HEK293 (cell line): ENCODE data around the gene RXRG.

Experiments used
- FEZF1 ChIP-seq: fragments of 450-650 bp; formaldehyde crosslinking; IDR thresholded peaks from 2 replicates; pipeline ENCODE4 v1.5.1; 2016; ENCODE audit warnings: missing biosample characterization, missing genetic modification characterization
- MEIS1 ChIP-seq: sonication (generic); formaldehyde crosslinking; IDR thresholded peaks from 2 replicates; pipeline ENCODE4 v1.8.1; 2022; ENCODE audit warnings: missing genetic modification reagents, mild to moderate bottlenecking, borderline replicate concordance
- ZNF112 ChIP-seq: fragments of 450-650 bp; formaldehyde crosslinking; IDR thresholded peaks from 2 replicates; pipeline ENCODE4 v1.5.0; 2017; ENCODE audit warnings: missing biosample characterization, missing genetic modification characterization
- ZNF132 ChIP-seq: fragments of 450-650 bp; formaldehyde crosslinking; IDR thresholded peaks from 2 replicates; pipeline ENCODE4 v1.5.1; 2017; ENCODE audit warnings: missing biosample characterization, missing genetic modification characterization, borderline replicate concordance
- ZNF366 ChIP-seq: fragments of 450-650 bp; formaldehyde crosslinking; conservative IDR thresholded peaks from 2 replicates; pipeline ENCODE4 v1.5.1; 2016; ENCODE audit warnings: missing biosample characterization, missing genetic modification characterization
- ZNF747 ChIP-seq: fragments of 450-650 bp; formaldehyde crosslinking; IDR thresholded peaks from 2 replicates; pipeline ENCODE4 v1.5.1; 2016; ENCODE audit warnings: missing biosample characterization, missing genetic modification characterization
- TF ChIP-seq, protein P1 (sequence below): fragments of 450-650 bp; formaldehyde crosslinking; IDR thresholded peaks from 2 replicates; pipeline ENCODE4 v1.5.1; 2016; ENCODE audit warnings: missing biosample characterization, missing genetic modification characterization
- TF ChIP-seq, protein P2 (sequence below): fragments of 450-650 bp; formaldehyde crosslinking; conservative IDR thresholded peaks from 2 replicates; pipeline ENCODE4 v1.5.1; 2016; ENCODE audit warnings: low read depth, missing biosample characterization, missing genetic modification characterization
- TF ChIP-seq, protein P3 (sequence below): fragments of 450-650 bp; IDR thresholded peaks from 2 replicates; pipeline ENCODE4 v1.5.1; 2018; ENCODE audit warnings: missing biosample characterization, mild to moderate bottlenecking, missing genetic modification characterization
- TF ChIP-seq, protein P4 (sequence below): fragments of 450-650 bp; formaldehyde crosslinking; IDR thresholded peaks from 2 replicates; pipeline ENCODE4 v1.5.1; 2016; ENCODE audit warnings: missing biosample characterization, missing genetic modification characterization
- TF ChIP-seq, protein P5 (sequence below): sonication (generic); formaldehyde crosslinking; IDR thresholded peaks from 2 replicates; pipeline ENCODE4 v1.8.1; 2022; ENCODE audit warnings: mild to moderate bottlenecking, moderate library complexity, missing genetic modification reagents
- TF ChIP-seq, protein P6 (sequence below): fragments of 450-650 bp; formaldehyde crosslinking; IDR thresholded peaks from 2 replicates; pipeline ENCODE4 v1.5.1; 2016; ENCODE audit warnings: missing biosample characterization, missing genetic modification characterization
- TF ChIP-seq, protein P7 (sequence below): fragments of 450-650 bp; formaldehyde crosslinking; IDR thresholded peaks from 2 replicates; pipeline ENCODE4 v1.5.1; 2016; ENCODE audit warnings: missing biosample characterization, missing genetic modification characterization

Gene RXRG

DNA sequence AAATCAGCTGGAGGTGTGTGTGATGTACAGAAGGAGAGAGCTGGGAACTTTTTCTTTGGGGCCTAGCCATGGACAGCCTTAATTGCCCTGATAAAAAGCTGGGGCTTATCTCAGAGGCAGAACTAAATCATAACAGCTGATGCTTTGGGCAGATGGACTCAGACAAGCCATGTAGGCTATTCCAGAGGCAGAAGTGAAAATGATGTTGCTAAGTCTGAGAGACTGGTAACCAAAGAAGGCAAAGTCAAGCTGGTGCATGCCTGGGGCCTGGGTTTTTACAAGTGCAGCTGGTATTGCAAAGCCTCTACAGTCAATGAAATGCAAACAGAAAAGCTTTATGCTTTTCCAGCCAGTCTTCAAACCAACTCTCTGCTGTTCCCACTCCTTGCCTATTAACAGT, 49.4 kb downstream of the RXRG start (continued):
- TF ChIP-seq FEZF1 (tag by site-specific recombination) (peak; percentile 86), ZNF132 (no peak), MEIS1 (no peak), ZNF366 (tag by site-specific recombination) (no peak), ZNF112 (tag by site-specific recombination) (no peak), ZNF747 (tag by site-specific recombination) (no peak)
- TF ChIP-seq, protein P1, sequence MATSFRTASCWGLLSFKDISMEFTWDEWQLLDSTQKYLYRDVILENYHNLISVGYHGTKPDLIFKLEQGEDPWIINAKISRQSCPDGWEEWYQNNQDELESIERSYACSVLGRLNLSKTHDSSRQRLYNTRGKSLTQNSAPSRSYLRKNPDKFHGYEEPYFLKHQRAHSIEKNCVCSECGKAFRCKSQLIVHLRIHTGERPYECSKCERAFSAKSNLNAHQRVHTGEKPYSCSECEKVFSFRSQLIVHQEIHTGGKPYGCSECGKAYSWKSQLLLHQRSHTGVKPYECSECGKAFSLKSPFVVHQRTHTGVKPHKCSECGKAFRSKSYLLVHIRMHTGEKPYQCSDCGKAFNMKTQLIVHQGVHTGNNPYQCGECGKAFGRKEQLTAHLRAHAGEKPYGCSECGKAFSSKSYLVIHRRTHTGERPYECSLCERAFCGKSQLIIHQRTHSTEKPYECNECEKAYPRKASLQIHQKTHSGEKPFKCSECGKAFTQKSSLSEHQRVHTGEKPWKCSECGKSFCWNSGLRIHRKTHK (tag by site-specific recombination), result no peak
- TF ChIP-seq, protein P2, sequence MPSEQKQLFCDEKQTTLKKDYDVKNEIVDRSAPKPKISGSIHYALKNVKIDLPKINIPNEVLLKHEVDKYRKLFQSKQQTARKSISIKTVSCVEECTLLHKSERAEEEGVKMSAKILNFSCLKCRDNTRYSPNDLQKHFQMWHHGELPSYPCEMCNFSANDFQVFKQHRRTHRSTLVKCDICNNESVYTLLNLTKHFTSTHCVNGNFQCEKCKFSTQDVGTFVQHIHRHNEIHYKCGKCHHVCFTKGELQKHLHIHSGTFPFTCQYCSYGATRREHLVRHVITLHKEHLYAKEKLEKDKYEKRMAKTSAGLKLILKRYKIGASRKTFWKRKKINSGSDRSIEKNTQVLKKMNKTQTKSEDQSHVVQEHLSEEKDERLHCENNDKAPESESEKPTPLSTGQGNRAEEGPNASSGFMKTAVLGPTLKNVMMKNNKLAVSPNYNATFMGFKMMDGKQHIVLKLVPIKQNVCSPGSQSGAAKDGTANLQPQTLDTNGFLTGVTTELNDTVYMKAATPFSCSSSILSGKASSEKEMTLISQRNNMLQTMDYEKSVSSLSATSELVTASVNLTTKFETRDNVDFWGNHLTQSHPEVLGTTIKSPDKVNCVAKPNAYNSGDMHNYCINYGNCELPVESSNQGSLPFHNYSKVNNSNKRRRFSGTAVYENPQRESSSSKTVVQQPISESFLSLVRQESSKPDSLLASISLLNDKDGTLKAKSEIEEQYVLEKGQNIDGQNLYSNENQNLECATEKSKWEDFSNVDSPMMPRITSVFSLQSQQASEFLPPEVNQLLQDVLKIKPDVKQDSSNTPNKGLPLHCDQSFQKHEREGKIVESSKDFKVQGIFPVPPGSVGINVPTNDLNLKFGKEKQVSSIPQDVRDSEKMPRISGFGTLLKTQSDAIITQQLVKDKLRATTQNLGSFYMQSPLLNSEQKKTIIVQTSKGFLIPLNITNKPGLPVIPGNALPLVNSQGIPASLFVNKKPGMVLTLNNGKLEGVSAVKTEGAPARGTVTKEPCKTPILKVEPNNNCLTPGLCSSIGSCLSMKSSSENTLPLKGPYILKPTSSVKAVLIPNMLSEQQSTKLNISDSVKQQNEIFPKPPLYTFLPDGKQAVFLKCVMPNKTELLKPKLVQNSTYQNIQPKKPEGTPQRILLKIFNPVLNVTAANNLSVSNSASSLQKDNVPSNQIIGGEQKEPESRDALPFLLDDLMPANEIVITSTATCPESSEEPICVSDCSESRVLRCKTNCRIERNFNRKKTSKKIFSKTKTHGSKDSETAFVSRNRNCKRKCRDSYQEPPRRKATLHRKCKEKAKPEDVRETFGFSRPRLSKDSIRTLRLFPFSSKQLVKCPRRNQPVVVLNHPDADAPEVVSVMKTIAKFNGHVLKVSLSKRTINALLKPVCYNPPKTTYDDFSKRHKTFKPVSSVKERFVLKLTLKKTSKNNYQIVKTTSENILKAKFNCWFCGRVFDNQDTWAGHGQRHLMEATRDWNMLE (tag by site-specific recombination), result no peak
- TF ChIP-seq, protein P3, sequence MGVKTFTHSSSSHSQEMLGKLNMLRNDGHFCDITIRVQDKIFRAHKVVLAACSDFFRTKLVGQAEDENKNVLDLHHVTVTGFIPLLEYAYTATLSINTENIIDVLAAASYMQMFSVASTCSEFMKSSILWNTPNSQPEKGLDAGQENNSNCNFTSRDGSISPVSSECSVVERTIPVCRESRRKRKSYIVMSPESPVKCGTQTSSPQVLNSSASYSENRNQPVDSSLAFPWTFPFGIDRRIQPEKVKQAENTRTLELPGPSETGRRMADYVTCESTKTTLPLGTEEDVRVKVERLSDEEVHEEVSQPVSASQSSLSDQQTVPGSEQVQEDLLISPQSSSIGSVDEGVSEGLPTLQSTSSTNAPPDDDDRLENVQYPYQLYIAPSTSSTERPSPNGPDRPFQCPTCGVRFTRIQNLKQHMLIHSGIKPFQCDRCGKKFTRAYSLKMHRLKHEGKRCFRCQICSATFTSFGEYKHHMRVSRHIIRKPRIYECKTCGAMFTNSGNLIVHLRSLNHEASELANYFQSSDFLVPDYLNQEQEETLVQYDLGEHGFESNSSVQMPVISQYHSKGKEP (tag by site-specific recombination), result peak; percentile 74
- TF ChIP-seq, protein P4, sequence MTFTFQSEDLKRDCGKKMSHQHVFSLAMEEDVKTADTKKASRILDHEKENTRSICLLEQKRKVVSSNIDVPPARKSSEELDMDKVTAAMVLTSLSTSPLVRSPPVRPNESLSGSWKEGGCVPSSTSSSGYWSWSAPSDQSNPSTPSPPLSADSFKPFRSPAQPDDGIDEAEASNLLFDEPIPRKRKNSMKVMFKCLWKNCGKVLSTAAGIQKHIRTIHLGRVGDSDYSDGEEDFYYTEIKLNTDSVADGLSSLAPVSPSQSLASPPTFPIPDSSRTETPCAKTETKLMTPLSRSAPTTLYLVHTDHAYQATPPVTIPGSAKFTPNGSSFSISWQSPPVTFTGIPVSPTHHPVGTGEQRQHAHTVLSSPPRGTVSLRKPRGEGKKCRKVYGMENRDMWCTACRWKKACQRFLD (tag by site-specific recombination), result no peak
- TF ChIP-seq, protein P5, sequence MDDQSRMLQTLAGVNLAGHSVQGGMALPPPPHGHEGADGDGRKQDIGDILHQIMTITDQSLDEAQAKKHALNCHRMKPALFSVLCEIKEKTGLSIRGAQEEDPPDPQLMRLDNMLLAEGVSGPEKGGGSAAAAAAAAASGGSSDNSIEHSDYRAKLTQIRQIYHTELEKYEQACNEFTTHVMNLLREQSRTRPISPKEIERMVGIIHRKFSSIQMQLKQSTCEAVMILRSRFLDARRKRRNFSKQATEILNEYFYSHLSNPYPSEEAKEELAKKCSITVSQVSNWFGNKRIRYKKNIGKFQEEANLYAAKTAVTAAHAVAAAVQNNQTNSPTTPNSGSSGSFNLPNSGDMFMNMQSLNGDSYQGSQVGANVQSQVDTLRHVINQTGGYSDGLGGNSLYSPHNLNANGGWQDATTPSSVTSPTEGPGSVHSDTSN, result no peak
- TF ChIP-seq, protein P6, sequence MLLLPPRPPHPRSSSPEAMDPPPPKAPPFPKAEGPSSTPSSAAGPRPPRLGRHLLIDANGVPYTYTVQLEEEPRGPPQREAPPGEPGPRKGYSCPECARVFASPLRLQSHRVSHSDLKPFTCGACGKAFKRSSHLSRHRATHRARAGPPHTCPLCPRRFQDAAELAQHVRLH (tag by site-specific recombination), result no peak
- TF ChIP-seq, protein P7, sequence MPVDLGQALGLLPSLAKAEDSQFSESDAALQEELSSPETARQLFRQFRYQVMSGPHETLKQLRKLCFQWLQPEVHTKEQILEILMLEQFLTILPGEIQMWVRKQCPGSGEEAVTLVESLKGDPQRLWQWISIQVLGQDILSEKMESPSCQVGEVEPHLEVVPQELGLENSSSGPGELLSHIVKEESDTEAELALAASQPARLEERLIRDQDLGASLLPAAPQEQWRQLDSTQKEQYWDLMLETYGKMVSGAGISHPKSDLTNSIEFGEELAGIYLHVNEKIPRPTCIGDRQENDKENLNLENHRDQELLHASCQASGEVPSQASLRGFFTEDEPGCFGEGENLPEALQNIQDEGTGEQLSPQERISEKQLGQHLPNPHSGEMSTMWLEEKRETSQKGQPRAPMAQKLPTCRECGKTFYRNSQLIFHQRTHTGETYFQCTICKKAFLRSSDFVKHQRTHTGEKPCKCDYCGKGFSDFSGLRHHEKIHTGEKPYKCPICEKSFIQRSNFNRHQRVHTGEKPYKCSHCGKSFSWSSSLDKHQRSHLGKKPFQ (tag by site-specific recombination), result no peak
